ENCODE data around the gene GCNT1. TPM values are rescaled to one million over a fixed set of nuclear protein-coding genes. Genes with fewer than 3 reads are reported as not detected.

Gene GCNT1
- total RNA-seq, 1 donor from 2014 or later = 8.0 TPM

DNA sequence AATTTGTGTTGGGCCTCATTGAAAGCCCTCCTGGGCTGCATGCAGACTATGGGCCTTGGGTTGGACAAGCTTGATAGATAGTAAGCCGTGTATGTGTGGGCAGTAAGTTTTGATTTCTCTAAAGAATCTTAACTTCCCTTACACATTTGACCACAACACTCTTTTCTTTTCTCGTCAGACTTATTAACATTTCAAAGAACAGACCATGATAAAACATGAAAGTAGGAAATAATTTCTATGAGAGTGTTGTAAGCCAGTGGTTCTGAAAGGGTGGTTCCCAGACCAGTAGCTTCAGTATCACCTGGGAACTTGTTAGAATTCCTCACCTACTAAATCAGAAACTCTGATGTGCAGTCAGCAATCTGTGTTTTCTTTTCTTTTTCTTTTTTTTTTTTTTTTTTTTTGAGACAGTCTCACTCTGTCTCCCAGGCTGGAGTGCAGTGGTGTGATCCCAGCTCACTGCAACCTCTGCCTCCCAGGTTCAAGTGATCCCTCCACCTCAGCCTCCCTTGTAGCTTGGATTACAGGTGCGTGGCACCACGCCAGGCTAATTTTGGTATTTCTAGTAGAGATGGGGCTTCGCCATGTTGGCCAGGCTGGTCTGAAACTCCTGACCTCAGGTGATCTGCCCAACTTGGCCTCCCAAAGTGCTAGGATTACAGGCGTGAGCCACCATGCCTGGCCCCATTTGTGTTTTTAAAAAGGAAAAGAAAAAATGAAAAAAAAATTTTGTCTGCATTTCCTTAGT is 20.0 kb upstream of the GCNT1 start:
- DNase-seq (ENCODE audit: extremely low spot score, unreplicated experiment) = no peak
- Mint-ChIP-seq H3K27ac (ENCODE audit: unreplicated experiment) (no peak overlapping the region), H3K4me3 (ENCODE audit: unreplicated experiment) (no peak overlapping the region), H3K27me3 (ENCODE audit: unreplicated experiment) (peaks cover 2% of the 10 kb centered on the region), H3K9me3 (ENCODE audit: unreplicated experiment) (peaks cover 4% of the 10 kb centered on the region), H3K36me3 (ENCODE audit: unreplicated experiment) (no peaks in the 10 kb centered on the region), H3K4me1 (ENCODE audit: unreplicated experiment) (peaks cover 2% of the 10 kb centered on the region)
- TF ChIP-seq, protein P1, sequence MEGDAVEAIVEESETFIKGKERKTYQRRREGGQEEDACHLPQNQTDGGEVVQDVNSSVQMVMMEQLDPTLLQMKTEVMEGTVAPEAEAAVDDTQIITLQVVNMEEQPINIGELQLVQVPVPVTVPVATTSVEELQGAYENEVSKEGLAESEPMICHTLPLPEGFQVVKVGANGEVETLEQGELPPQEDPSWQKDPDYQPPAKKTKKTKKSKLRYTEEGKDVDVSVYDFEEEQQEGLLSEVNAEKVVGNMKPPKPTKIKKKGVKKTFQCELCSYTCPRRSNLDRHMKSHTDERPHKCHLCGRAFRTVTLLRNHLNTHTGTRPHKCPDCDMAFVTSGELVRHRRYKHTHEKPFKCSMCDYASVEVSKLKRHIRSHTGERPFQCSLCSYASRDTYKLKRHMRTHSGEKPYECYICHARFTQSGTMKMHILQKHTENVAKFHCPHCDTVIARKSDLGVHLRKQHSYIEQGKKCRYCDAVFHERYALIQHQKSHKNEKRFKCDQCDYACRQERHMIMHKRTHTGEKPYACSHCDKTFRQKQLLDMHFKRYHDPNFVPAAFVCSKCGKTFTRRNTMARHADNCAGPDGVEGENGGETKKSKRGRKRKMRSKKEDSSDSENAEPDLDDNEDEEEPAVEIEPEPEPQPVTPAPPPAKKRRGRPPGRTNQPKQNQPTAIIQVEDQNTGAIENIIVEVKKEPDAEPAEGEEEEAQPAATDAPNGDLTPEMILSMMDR (IDR thresholded peaks at IDR 0.05) = no peak

DNA sequence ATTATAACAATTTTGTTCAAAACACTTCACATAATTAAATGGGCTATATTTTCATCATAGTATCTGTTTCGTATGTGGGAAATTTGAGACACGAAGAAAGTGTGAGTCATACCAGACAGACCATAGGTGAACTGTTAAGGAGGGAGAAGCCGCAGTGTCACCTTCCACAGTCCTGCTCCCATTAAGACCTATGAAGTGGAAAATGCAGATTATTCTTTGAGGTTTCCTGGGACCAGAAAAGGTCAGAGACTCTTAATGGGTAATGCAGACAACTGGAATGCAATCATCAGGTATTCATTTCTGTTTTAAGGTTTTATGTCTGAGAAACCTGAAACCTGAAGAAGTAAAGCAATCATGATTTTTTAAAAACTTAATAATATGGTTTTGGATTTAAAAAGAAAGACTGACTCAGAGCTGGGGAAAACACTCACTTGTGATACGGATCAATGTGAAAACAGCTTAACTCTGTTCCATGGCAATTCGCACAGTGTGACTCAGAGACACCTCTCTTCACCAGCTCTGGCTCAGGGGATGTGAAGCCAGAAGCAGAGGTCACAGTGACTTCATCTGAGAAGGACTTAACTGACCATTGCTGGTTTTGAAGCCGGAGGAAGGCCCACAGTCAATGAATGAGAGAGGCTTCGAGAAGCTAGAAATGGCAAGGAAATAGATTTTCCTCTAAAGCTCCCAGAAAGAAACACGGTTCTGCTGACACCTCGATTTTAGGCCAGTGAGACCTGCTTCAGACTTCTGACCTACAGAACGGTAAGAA is 17.2 kb upstream of the GCNT1 start:
- H3K27ac Mint-ChIP-seq (ENCODE audit: unreplicated experiment) = no peak overlapping the region
- H3K27me3 Mint-ChIP-seq (ENCODE audit: unreplicated experiment) = peaks cover 5% of the 10 kb centered on the region
- H3K9me3 Mint-ChIP-seq (ENCODE audit: unreplicated experiment) = no peaks in the 10 kb centered on the region
- H3K4me3 Mint-ChIP-seq (ENCODE audit: unreplicated experiment) = no peak overlapping the region
- no peaks in the 10 kb centered on the region for H3K36me3 Mint-ChIP-seq (ENCODE audit: unreplicated experiment)
- H3K4me1 Mint-ChIP-seq (ENCODE audit: unreplicated experiment) = peaks cover 4% of the 10 kb centered on the region
- DNase-seq (ENCODE audit: extremely low spot score, unreplicated experiment) = no peak
- TF ChIP-seq, protein P1 (IDR thresholded peaks at IDR 0.05) = no peak

DNA sequence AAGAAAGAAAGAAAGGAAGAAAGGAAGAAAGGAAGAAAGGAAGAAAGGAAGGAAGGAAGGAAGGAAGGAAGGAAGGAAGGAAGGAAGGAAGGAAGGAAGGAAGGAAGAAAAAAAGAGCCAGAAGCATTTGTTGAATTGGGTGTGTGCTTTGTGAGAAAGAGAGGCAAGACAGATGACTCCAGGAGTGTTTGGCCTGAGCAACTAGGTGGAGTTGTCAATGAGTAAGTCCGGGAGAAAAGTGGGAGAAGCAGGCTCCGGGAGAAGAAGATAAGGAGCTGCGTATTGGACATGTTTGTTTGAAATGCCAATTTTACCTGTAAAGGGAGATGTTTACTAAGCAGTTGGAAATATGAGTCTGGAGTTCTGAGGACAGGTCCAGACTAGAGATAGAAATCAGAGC is 15.1 kb upstream of the GCNT1 start:
- Mint-ChIP-seq H3K36me3 (ENCODE audit: unreplicated experiment) (no peaks in the 10 kb centered on the region), H3K4me1 (ENCODE audit: unreplicated experiment) (peaks cover 6% of the 10 kb centered on the region), H3K27me3 (ENCODE audit: unreplicated experiment) (peaks cover 5% of the 10 kb centered on the region), H3K27ac (ENCODE audit: unreplicated experiment) (no peak overlapping the region), H3K4me3 (ENCODE audit: unreplicated experiment) (no peak overlapping the region), H3K9me3 (ENCODE audit: unreplicated experiment) (no peaks in the 10 kb centered on the region)
- no peak for DNase-seq (ENCODE audit: extremely low spot score, unreplicated experiment)
- TF ChIP-seq, protein P1 (IDR thresholded peaks at IDR 0.05) = no peak

DNA sequence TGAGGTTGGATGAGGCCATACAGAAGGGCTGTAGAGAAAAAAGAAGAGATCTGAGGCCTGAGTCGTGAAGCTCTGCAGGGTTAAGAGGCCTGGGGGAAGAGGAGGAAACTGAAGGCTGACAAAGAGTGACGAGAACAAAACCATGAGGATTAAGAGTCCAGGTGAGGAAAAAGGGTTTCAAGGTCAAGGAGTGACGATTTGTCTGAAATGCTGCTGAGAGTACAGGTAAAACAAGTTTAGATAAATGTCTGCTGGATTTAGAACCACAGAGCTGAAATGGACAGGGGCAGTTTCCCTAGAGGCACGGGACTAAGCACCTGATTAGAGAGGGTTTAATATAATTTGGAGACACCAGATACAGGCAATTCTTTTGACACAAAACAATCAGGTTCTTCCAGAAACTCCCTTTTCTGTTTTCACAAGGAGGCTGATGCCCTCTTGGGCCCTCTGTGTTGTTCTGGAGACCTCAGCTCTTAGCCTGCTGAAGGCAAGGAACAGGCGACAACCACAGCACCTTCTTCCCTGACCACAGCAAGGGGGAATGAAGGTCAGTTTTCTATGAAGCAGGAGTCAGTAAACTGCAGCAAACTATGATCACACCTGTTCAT is 14.6 kb upstream of the GCNT1 start:
- Mint-ChIP-seq H3K9me3 (ENCODE audit: unreplicated experiment) (no peaks in the 10 kb centered on the region), H3K4me3 (ENCODE audit: unreplicated experiment) (no peak overlapping the region), H3K27me3 (ENCODE audit: unreplicated experiment) (peaks cover 5% of the 10 kb centered on the region), H3K36me3 (ENCODE audit: unreplicated experiment) (no peaks in the 10 kb centered on the region), H3K4me1 (ENCODE audit: unreplicated experiment) (peaks cover 8% of the 10 kb centered on the region), H3K27ac (ENCODE audit: unreplicated experiment) (no peak overlapping the region)
- no peak for DNase-seq (ENCODE audit: extremely low spot score, unreplicated experiment)
- TF ChIP-seq, protein P1 (IDR thresholded peaks at IDR 0.05) = no peak

DNA sequence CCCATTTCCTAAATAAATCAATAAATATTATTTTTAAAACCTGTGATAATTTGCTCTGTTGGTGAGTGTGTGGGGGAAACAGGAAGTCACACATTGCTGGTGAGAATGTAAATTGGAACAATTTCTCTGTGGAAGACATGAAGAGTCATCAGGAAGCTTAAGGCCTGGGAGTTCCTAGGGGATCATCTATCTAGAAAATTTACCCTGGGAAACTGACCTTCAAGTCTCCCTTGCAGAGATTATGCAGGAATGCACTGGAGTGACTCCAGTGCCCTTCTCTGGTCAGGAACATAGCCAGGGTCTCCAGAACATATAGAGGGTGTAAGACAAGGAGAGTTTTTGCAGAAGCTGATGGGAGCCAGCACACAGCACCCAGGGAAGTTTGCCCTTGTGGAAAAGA is 13.0 kb upstream of the GCNT1 start:
- H3K4me1 Mint-ChIP-seq (ENCODE audit: unreplicated experiment) = peaks cover 14% of the 10 kb centered on the region
- no peak overlapping the region for H3K4me3 Mint-ChIP-seq (ENCODE audit: unreplicated experiment)
- TF ChIP-seq, protein P1 (IDR thresholded peaks at IDR 0.05) = no peak
- peaks cover 5% of the 10 kb centered on the region for H3K27me3 Mint-ChIP-seq (ENCODE audit: unreplicated experiment)
- no peak for DNase-seq (ENCODE audit: extremely low spot score, unreplicated experiment)
- H3K9me3 Mint-ChIP-seq (ENCODE audit: unreplicated experiment) = no peaks in the 10 kb centered on the region
- no peaks in the 10 kb centered on the region for H3K36me3 Mint-ChIP-seq (ENCODE audit: unreplicated experiment)
- no peak overlapping the region for H3K27ac Mint-ChIP-seq (ENCODE audit: unreplicated experiment)

All from osteocyte (in vitro differentiated cells).